Gastroesophageal sphincter (tissue), 4 donors: ENCODE measurements around the gene FXYD6. TPM values are rescaled to one million over a fixed set of nuclear protein-coding genes. Genes with fewer than 3 reads are reported as not detected.

Source experiments
- ATAC-seq: fragments of 150-250 bp; one replicate; pipeline ENCODE4 v1.9.1; 2016; ENCODE audit warnings: mild to moderate bottlenecking, moderate library complexity
- H3K27ac ChIP-seq, 4 donors: fragments of 200-600 bp; sonication (generic) in 3 of 4; 1 replicate in 3 of 4; 2 replicates in 1 of 4; pipeline ENCODE4 v1.5.1; 2016 to 2019
- H3K27me3 ChIP-seq: fragments of 200-600 bp; sonication (generic); one replicate; pipeline ENCODE4 v1.5.1; 2019
- H3K36me3 ChIP-seq, 2 donors: fragments of 200-600 bp; sonication (generic); one replicate each; pipeline ENCODE4 v1.5.1; 2019; ENCODE audit warnings: control low read depth in 1 of 2
- H3K4me1 ChIP-seq, 3 donors: fragments of 200-600 bp; sonication (generic); 1 replicate in 2 of 3; 2 replicates in 1 of 3; pipeline ENCODE4 v1.5.1; 2016 to 2019; ENCODE audit warnings: control low read depth in 2 of 3
- H3K4me3 ChIP-seq, 2 donors: fragments of 200-600 bp; sonication (generic); one replicate each; pipeline ENCODE4 v1.5.1; 2019; ENCODE audit warnings: mild to moderate bottlenecking in 1 of 2, moderate library complexity in 1 of 2
- H3K9me3 ChIP-seq, 3 donors: fragments of 200-600 bp; sonication (generic); one replicate each; pipeline ENCODE4 v1.5.1; 2017 to 2019; ENCODE audit warnings: control low read depth in 2 of 3
- EP300 ChIP-seq: sonication (generic); formaldehyde crosslinking; IDR thresholded peaks from one replicate; pipeline ENCODE4 v1.6.1; 2017; ENCODE audit warnings: antibody characterized with exemption, mild to moderate bottlenecking
- POLR2A ChIP-seq, 2 donors: fragments of 450-650 bp; IDR thresholded peaks; one replicate each; pipeline ENCODE4 v1.6.1; 2017; ENCODE audit warnings: antibody characterized with exemption in 2 of 2, mild to moderate bottlenecking in 2 of 2, moderate library complexity in 1 of 2
- POLR2AphosphoS5 ChIP-seq: sonication (generic); formaldehyde crosslinking; IDR thresholded peaks from one replicate; pipeline ENCODE4 v1.6.1; 2017; ENCODE audit warnings: antibody characterized with exemption
- whole genome bisulfite sequencing, 2 donors: methylation state at CpG; one replicate each; pipeline ENCODE4 v1.1.5; 2018; ENCODE audit warnings: low coverage in 1 of 2; 5-methylcytosine and 5-hydroxymethylcytosine counted together
- total RNA-seq, 4 donors: library from RNA; depleted of rRNA; stranded (reverse); fragments of >200 nt; gene quantifications; one replicate each; pipeline ENCODE4 v1.1.0, GENCODE V29; 2016
- TF ChIP-seq, protein P1 (sequence below), 4 experiments: fragments of 200-600 bp in 2 of 4; fragments of 450-650 bp in 2 of 4; sonication (generic) in 1 of 4; IDR thresholded peaks; one replicate each; pipeline ENCODE4 v1.5.1; 2017 to 2019; ENCODE audit warnings: antibody characterized with exemption in 4 of 4, mild to moderate bottlenecking in 2 of 4, moderate library complexity in 2 of 4

The FXYD6 gene
- total RNA-seq, 4 donors from 2014 or later = 28.6 to 76.7 (median 74.4) TPM

DNA sequence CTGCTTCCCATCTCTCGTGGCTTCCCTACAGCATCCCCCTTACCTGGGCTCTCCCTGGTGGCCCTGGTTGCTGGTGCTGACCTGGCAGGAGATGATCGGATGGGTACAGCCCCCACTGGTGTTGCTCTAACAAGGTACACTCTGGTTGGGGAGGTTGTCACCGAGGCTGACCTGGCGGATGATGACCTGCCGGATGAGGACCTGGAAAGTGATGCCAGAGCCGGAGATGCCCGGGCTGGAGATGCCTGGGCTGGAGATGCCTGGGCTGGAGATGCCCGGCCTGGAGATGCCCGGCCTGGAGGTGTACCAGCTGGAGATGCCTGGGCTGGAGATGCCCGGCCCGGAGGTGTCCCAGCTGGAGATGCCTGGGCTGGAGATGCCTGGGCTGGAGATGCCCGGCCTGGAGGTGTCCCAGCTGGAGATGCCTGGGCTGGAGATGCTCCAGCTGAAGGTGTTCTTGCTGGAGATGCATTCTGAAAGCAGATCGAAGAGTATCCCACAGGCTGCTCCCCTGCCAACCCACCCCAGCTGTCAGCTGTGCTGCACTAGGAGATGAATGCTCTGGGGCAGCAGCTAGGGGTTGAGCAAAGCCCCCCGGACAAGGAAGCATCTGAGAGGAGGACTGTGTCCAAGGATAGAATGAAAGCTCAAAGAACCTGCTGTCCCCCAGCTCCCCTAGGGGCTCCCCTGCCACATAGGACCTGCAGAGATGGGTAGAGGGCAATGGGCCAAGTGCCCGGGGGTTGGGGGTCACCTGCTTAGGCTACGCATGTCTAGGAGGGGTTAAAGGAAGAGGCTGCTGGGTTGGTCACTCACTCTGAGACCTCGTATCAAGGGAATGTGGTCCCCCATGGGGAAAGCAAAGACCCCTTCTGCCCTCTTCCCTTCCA is 42.2 kb upstream of the FXYD6 start:
- Histone ChIP-seq H3K4me1 (no peaks in the 10 kb centered on the region), H3K27ac (no peak overlapping the region), H3K4me3 (no peak overlapping the region), H3K27me3 (no peaks in the 10 kb centered on the region), H3K36me3 (no peaks in the 10 kb centered on the region), H3K9me3 (no peaks in the 10 kb centered on the region)
- ATAC-seq = no peak
- TF ChIP-seq POLR2A (IDR thresholded peaks at IDR 0.05) (no peak), POLR2AphosphoS5 (no peak), EP300 (no peak)
- TF ChIP-seq, protein P1, sequence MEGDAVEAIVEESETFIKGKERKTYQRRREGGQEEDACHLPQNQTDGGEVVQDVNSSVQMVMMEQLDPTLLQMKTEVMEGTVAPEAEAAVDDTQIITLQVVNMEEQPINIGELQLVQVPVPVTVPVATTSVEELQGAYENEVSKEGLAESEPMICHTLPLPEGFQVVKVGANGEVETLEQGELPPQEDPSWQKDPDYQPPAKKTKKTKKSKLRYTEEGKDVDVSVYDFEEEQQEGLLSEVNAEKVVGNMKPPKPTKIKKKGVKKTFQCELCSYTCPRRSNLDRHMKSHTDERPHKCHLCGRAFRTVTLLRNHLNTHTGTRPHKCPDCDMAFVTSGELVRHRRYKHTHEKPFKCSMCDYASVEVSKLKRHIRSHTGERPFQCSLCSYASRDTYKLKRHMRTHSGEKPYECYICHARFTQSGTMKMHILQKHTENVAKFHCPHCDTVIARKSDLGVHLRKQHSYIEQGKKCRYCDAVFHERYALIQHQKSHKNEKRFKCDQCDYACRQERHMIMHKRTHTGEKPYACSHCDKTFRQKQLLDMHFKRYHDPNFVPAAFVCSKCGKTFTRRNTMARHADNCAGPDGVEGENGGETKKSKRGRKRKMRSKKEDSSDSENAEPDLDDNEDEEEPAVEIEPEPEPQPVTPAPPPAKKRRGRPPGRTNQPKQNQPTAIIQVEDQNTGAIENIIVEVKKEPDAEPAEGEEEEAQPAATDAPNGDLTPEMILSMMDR (IDR thresholded peaks at IDR 0.05) = no peak
- 70 to 80% methylated on average over 2 of the region's 17 CpGs for WGBS, 2 donors

DNA sequence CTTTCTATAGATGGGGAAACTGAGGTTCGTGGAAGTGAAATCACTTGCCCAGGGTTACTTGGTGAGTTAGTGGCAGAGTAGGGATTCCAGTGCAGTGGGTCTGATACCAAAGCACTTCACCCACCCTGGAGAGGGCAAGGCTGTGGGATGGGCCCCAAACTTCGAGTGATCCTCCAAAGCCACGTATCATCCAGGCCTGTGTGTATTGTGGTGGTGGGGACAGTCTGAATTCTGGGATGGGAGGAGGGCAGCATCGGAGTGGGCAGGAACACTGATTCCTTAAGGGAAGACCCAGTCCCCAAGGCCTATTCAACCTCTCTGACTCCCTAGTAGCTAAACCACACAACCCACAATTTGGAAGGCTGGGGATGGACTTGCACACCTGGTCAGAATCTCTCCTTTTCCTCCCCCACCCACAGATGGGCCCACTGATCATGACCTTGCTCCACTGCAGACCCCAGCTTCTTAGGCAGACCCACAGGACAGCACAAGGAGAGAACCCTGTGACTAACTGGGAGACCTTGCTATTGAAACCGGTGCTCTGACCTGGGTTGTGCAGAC is 41.2 kb upstream of the FXYD6 start:
- Histone ChIP-seq H3K4me3 (no peak overlapping the region), H3K27me3 (no peaks in the 10 kb centered on the region), H3K36me3 (no peaks in the 10 kb centered on the region), H3K27ac (no peak overlapping the region), H3K9me3 (no peaks in the 10 kb centered on the region), H3K4me1 (no peaks in the 10 kb centered on the region)
- WGBS, 2 donors = 100% methylated on average over 1 to 2 of the region's 5 CpGs
- no peak for TF ChIP-seq POLR2A (IDR thresholded peaks at IDR 0.05)
- no peak for TF ChIP-seq EP300
- TF ChIP-seq POLR2AphosphoS5 = no peak
- TF ChIP-seq, protein P1 (IDR thresholded peaks at IDR 0.05) = no peak
- ATAC-seq = no peak

DNA sequence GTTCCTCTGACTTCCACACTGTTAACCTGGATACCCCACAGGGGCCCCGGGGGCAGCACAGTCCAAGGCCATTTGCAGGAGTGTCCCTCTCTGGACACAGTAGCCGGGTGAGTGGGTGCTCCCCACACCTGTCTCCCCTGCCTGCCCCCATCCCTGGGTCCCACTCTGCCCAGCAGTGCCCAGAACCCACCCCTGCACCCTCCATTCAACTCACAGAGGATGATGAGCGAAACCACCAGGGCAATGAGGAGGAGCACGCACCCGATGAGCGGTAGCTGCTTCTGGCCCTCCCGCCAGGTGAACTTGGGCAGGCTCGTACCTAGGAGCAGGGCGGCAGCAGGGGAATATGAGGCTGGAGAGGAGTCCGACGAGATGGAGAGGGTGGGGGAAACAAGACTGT is 40.5 kb upstream of the FXYD6 start:
- no peak for TF ChIP-seq POLR2AphosphoS5
- TF ChIP-seq, protein P1 (IDR thresholded peaks at IDR 0.05) = no peak
- no peak for TF ChIP-seq EP300
- no peak for TF ChIP-seq POLR2A (IDR thresholded peaks at IDR 0.05)
- no peaks in the 10 kb centered on the region for H3K9me3 ChIP-seq
- ATAC-seq = no peak
- H3K27me3 ChIP-seq = no peaks in the 10 kb centered on the region
- 91% methylated on average over 6 of the region's 11 CpGs; no CpG with 5 or more reads in 1 of the 2 donors for WGBS, 2 donors
- H3K27ac ChIP-seq = no peak overlapping the region
- no peaks in the 10 kb centered on the region for H3K4me1 ChIP-seq
- H3K36me3 ChIP-seq = no peaks in the 10 kb centered on the region
- H3K4me3 ChIP-seq = no peak overlapping the region

DNA sequence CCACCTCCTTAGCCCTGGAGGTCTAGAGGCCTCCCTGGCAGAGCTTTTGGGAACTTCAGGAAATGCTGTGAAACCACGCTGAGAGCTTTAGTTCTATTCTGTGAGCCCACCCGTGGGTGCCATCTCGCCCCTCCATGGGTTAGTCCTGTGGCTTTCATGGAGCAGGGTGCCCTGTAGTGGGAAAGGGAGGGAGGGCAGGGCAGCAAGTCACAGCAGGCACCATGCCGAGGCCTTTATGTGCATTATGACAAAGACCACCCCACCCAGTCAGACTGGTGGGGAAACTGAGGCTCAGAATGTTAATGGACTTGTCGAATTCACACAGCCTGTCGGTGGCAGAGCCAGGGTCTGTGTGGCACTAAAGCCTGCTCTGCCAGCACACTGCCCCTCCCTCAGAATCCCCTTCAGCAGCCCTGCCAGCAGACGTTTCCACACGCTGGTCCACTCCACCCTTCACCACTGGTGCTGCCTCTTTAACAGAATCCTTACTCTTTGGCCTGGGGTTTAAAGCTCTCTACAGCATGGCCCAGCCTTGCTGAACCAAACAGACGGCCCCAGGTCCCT is 39.3 kb upstream of the FXYD6 start:
- no peak for ATAC-seq
- Histone ChIP-seq H3K27ac (no peak overlapping the region), H3K4me3 (no peak overlapping the region), H3K27me3 (no peaks in the 10 kb centered on the region), H3K36me3 (no peaks in the 10 kb centered on the region), H3K4me1 (no peaks in the 10 kb centered on the region), H3K9me3 (no peaks in the 10 kb centered on the region)
- no peak for TF ChIP-seq POLR2A (IDR thresholded peaks at IDR 0.05)
- no peak for TF ChIP-seq POLR2AphosphoS5
- TF ChIP-seq EP300 = no peak
- TF ChIP-seq, protein P1 (IDR thresholded peaks at IDR 0.05) = no peak
- 91 to 100% methylated on average over 3 to 7 of the region's 9 CpGs for WGBS, 2 donors
